CD8-positive, alpha-beta memory T cell (primary cell): ENCODE measurements around the gene GPR101. TPM values are rescaled to one million over a fixed set of nuclear protein-coding genes. Genes with fewer than 3 reads are reported as not detected.

Experiments
- CTCF ChIA-PET: fragments of 350-600 bp; sonication (Branson Sonifier 250); formaldehyde crosslinking; loops from one replicate; lab custom pipeline; 2021; ENCODE audit warnings: antibody characterized with exemption; lab: Charles Lee
- POLR2A ChIA-PET: fragments of 350-600 bp; sonication (Branson Sonifier 250); formaldehyde crosslinking; loops from one replicate; lab custom pipeline; 2021; ENCODE audit warnings: antibody characterized with exemption; lab: Charles Lee
- DNase-seq, 5 donors: peaks; one replicate each; pipeline versions ENCODE4 v3.0.0 to v3.0.0-alpha.2; 2020 to 2022; ENCODE audit warnings: mixed read lengths in 1 of 5
- H3K27ac ChIP-seq: one replicate; pipeline ENCODE4 v1.7.0; 2013; ENCODE audit warnings: low read depth, mild to moderate bottlenecking, low read length, moderate library complexity
- H3K27me3 ChIP-seq: 2 replicates; pipeline ENCODE4 v1.7.0; 2013; ENCODE audit warnings: low read length, mild to moderate bottlenecking; ENCODE audit not compliant: insufficient read depth, poor library complexity, severe bottlenecking
- H3K36me3 ChIP-seq: 2 replicates; pipeline ENCODE4 v1.7.0; 2013; ENCODE audit warnings: mild to moderate bottlenecking, low read length, moderate library complexity; ENCODE audit not compliant: insufficient read depth
- H3K4me1 ChIP-seq: 2 replicates; pipeline ENCODE4 v1.7.0; 2013; ENCODE audit warnings: mild to moderate bottlenecking, low read length, moderate library complexity; ENCODE audit not compliant: insufficient read depth
- H3K4me3 ChIP-seq: 2 replicates; pipeline ENCODE4 v1.7.0; 2013; ENCODE audit warnings: mild to moderate bottlenecking, low read length
- H3K9me3 ChIP-seq: 2 replicates; pipeline ENCODE4 v1.7.0; 2013; ENCODE audit warnings: mild to moderate bottlenecking, low read length
- H3K27ac Mint-ChIP-seq, 8 donors: one replicate each; pipeline ENCODE4 v1.8.0; 2020 to 2021; ENCODE audit warnings: mixed read lengths in 8 of 8, mild to moderate bottlenecking in 6 of 8, inconsistent platforms in 3 of 8, moderate library complexity in 3 of 8
- H3K27me3 Mint-ChIP-seq, 2 donors: one replicate each; pipeline ENCODE4 v1.8.0; 2020 to 2021; ENCODE audit warnings: mixed read lengths in 2 of 2, mild to moderate bottlenecking in 1 of 2, moderate library complexity in 1 of 2
- H3K36me3 Mint-ChIP-seq, 3 donors: one replicate each; pipeline ENCODE4 v1.8.0; 2020 to 2021; ENCODE audit warnings: mixed read lengths in 3 of 3, inconsistent platforms in 1 of 3, mild to moderate bottlenecking in 1 of 3
- H3K4me1 Mint-ChIP-seq, 3 donors: one replicate each; pipeline ENCODE4 v1.8.0; 2020 to 2021; ENCODE audit warnings: mixed read lengths in 3 of 3, inconsistent platforms in 1 of 3, mild to moderate bottlenecking in 1 of 3
- H3K4me3 Mint-ChIP-seq, 7 donors: one replicate each; pipeline ENCODE4 v1.8.0; 2020 to 2021; ENCODE audit warnings: mixed read lengths in 7 of 7, mild to moderate bottlenecking in 6 of 7, moderate library complexity in 4 of 7, inconsistent platforms in 2 of 7
- H3K9me3 Mint-ChIP-seq, 5 donors: one replicate each; pipeline ENCODE4 v1.8.0; 2020 to 2022; ENCODE audit warnings: mixed read lengths in 5 of 5, mild to moderate bottlenecking in 3 of 5, moderate library complexity in 2 of 5, inconsistent platforms in 1 of 5
- polyA plus RNA-seq: library from polyadenylated mRNA; unstranded; fragments of 300-500 nt; fragmentation: Illumina TruSeq; gene quantifications from one replicate; pipeline ENCODE4 v1.2.3, GENCODE V29; 2021
- total RNA-seq, 2 experiments: library from RNA; stranded (reverse); gene quantifications; one replicate each; pipeline ENCODE4 v1.2.3, GENCODE V29; 2021

Gene GPR101, protein sequence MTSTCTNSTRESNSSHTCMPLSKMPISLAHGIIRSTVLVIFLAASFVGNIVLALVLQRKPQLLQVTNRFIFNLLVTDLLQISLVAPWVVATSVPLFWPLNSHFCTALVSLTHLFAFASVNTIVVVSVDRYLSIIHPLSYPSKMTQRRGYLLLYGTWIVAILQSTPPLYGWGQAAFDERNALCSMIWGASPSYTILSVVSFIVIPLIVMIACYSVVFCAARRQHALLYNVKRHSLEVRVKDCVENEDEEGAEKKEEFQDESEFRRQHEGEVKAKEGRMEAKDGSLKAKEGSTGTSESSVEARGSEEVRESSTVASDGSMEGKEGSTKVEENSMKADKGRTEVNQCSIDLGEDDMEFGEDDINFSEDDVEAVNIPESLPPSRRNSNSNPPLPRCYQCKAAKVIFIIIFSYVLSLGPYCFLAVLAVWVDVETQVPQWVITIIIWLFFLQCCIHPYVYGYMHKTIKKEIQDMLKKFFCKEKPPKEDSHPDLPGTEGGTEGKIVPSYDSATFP
- total RNA-seq: not detected
- not detected for polyA plus RNA-seq

DNA sequence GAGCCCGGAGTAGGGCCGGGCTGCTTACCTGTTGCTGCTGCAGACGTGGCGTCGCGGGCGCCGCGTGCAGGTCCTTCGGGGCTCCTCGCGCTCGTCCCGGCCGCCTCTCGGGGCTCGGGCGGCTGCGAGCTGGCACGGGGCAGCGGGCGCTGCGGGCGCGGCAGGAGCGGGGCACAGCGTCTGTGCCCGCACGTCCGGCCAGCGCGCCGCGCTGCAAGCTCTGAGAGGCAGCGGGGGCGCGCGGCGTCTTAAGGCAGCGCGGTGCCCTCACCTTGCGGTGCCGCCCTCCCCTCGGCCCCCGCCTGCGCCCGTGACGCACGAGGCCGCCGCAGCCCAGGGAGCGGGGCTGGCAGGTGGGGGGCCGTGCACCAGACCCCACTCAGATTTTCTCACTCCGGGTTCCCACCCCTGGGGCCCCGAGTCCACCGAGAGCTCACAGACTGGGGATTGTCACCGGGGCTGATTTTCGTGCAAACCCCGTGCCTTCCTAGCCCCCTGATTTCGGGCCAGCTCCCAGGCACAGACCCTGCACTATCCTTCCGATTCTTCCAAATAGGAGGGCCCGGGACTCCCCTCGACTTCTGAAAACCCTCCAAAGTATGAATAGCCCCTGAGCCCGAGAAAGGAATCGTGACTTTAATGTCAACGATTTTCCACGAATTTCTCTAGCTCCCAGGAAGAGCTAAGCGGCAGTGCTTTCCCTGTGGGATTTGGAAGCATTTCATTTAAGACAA, at the start of gene GPR101:
Gene GPR101 (minus strand): TSS at position 222 of the 734 bp plus-strand sequence. CDS start 2,321 bp downstream, outside the sequence.
- peaks cover 28 to 44% of the 10 kb centered on the region in 2 donors for H3K27me3 Mint-ChIP-seq

GRCh38 chrX:137081239-137081638, 47.4 kb upstream of the GPR101 start:
- Histone ChIP-seq H3K4me1 (no peaks in the 10 kb centered on the region), H3K9me3 (no peaks in the 10 kb centered on the region), H3K36me3 (no peaks in the 10 kb centered on the region), H3K27ac (no peak overlapping the region), H3K27me3 (no peaks in the 10 kb centered on the region), H3K4me3 (no peak overlapping the region)
- CTCF ChIA-PET: no interaction called here
- H3K27me3 Mint-ChIP-seq: peaks cover 15 to 31% of the 10 kb centered on the region in 2 donors
- peaks cover 0 to 4% (median 0%) of the 10 kb centered on the region in 5 donors for H3K9me3 Mint-ChIP-seq
- POLR2A ChIA-PET: no interaction called here
- no peaks in the 10 kb centered on the region for H3K4me1 Mint-ChIP-seq
- DNase-seq: no peak
- H3K36me3 Mint-ChIP-seq: no peaks in the 10 kb centered on the region
- H3K27ac Mint-ChIP-seq: no peak overlapping the region
- no peak overlapping the region for H3K4me3 Mint-ChIP-seq

More for the DNA sequence above, at the start of gene GPR101:
- H3K27me3 ChIP-seq: peaks cover 19% of the 10 kb centered on the region
- Mint-ChIP-seq H3K9me3 (no peaks in the 10 kb centered on the region), H3K4me1 (peaks cover 10 to 16% (median 10%) of the 10 kb centered on the region in 3 donors), H3K27ac (peak within 1 kb of the TSS in 1 of 8 donors; percentile 29), H3K4me3 (peak within 1 kb of the TSS; percentile 17 to 57 (median 38)), H3K36me3 (no peaks in the 10 kb centered on the region)
- peak within 1 kb of the TSS; percentile 46 for H3K4me3 ChIP-seq
- H3K27ac ChIP-seq: no peak within 1 kb of the TSS
- H3K4me1 ChIP-seq: peaks cover 13% of the 10 kb centered on the region
- no peaks in the 10 kb centered on the region for H3K36me3 ChIP-seq
- no peak for DNase-seq
- CTCF ChIA-PET: interaction anchor here (0.9 kb wide), 1 partner anchor 19 kb away, joined by 3 read pairs; no protein-coding TSS in a partner anchor
- POLR2A ChIA-PET: interaction anchor here (0.5 kb wide), 1 partner anchor 156 kb away, joined by 3 read pairs; no protein-coding TSS in a partner anchor
- H3K9me3 ChIP-seq: no peaks in the 10 kb centered on the region

DNA sequence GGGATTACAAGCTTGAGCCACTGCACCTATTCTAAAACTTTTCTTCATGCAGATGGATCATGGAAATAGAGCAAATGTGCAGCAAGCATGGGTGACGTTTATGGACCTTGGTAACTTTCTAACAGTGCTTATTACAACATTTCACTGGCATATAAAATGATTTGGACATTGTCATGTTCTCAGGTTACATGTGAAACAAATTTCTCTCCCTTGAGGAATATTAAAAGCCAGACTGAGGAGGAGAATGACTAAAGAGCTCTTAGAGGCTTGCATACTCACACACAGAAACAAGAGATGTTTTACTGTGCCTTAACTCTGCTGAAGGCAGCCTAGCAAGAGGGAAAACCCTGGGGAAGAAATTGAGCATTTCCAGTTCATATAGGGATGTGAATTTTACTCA, 38.6 kb upstream of the GPR101 start:
- CTCF ChIA-PET: no interaction called here
- H3K36me3 Mint-ChIP-seq: no peaks in the 10 kb centered on the region
- peaks cover 0 to 4% of the 10 kb centered on the region in 2 donors for H3K27me3 Mint-ChIP-seq
- Histone ChIP-seq H3K36me3 (no peaks in the 10 kb centered on the region), H3K27me3 (no peaks in the 10 kb centered on the region), H3K4me1 (no peaks in the 10 kb centered on the region), H3K27ac (no peak overlapping the region), H3K4me3 (no peak overlapping the region), H3K9me3 (no peaks in the 10 kb centered on the region)
- DNase-seq: no peak
- no peaks in the 10 kb centered on the region for H3K4me1 Mint-ChIP-seq
- H3K27ac Mint-ChIP-seq: peak overlapping the region in 1 of 8 donors; percentile 17
- H3K4me3 Mint-ChIP-seq: no peak overlapping the region
- H3K9me3 Mint-ChIP-seq: no peaks in the 10 kb centered on the region
- POLR2A ChIA-PET: no interaction called here

- no peak overlapping the region for H3K27ac Mint-ChIP-seq
- ChIA-PET POLR2A (no interaction called here), CTCF (no interaction called here)
- Histone ChIP-seq H3K27me3 (no peaks in the 10 kb centered on the region), H3K36me3 (no peaks in the 10 kb centered on the region), H3K4me1 (no peaks in the 10 kb centered on the region), H3K27ac (no peak overlapping the region), H3K9me3 (no peaks in the 10 kb centered on the region), H3K4me3 (no peak overlapping the region)
- no peaks in the 10 kb centered on the region for H3K4me1 Mint-ChIP-seq
- no peaks in the 10 kb centered on the region for H3K9me3 Mint-ChIP-seq
- no peaks in the 10 kb centered on the region for H3K36me3 Mint-ChIP-seq
- DNase-seq: no peak
- peaks cover 0 to 4% of the 10 kb centered on the region in 2 donors for H3K27me3 Mint-ChIP-seq
- no peak overlapping the region for H3K4me3 Mint-ChIP-seq
Measured at GRCh38 chrX:137071596-137071995, 37.8 kb upstream of the GPR101 start.

- no peak overlapping the region for H3K27ac ChIP-seq
- no peak overlapping the region for H3K4me3 ChIP-seq
- no peak for DNase-seq
- POLR2A ChIA-PET: no interaction called here
- Mint-ChIP-seq H3K36me3 (no peaks in the 10 kb centered on the region), H3K4me1 (no peaks in the 10 kb centered on the region), H3K27ac (no peak overlapping the region), H3K27me3 (peaks cover 0 to 4% of the 10 kb centered on the region in 2 donors), H3K9me3 (no peaks in the 10 kb centered on the region), H3K4me3 (no peak overlapping the region)
- no peaks in the 10 kb centered on the region for H3K27me3 ChIP-seq
- no peaks in the 10 kb centered on the region for H3K4me1 ChIP-seq
- no peaks in the 10 kb centered on the region for H3K36me3 ChIP-seq
- no peaks in the 10 kb centered on the region for H3K9me3 ChIP-seq
- CTCF ChIA-PET: no interaction called here
Measured at GRCh38 chrX:137067147-137067546, 33.4 kb upstream of the GPR101 start.

DNA sequence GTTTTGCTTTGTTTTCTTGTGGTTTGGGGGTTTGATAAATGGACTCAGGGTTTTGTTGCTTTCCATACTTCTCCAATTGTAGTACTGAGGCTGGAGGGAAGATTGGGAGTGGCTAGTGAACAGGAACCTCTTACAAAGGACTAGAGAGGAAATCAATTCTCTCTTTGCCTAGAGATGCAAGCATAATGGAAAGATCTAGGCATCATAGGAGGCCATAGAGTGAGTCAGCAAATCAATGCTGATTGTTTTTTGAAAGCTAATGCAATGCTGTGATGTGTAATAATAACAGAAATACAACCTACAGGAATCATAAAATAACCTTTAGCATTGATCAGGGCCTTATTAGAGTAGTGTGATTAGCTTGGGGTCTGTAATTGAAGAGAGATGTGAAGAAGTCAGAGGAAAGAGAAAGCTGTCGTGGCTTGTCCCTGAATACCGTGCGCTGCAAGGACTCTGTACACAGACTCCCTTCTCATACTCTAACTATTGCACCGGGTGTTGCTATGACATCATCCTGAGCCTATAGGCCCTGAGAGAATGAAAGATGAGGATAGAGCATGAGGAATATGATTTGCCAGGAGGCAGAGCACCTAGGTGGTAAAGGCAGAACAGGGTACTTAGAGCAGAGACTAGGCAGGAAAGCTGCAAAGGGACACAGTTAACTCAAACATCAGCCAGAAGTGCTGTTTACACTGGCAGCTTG, 29.3 kb upstream of the GPR101 start:
- DNase-seq: no peak
- Histone ChIP-seq H3K4me3 (no peak overlapping the region), H3K27ac (no peak overlapping the region), H3K4me1 (no peaks in the 10 kb centered on the region), H3K9me3 (no peaks in the 10 kb centered on the region), H3K36me3 (no peaks in the 10 kb centered on the region), H3K27me3 (no peaks in the 10 kb centered on the region)
- ChIA-PET CTCF (interaction anchor here (0.6 kb wide), 1 partner anchor 10 kb away, joined by 3 read pairs; no protein-coding TSS in a partner anchor), POLR2A (no interaction called here)
- H3K4me3 Mint-ChIP-seq: no peak overlapping the region
- H3K4me1 Mint-ChIP-seq: no peaks in the 10 kb centered on the region
- H3K9me3 Mint-ChIP-seq: no peaks in the 10 kb centered on the region
- H3K36me3 Mint-ChIP-seq: no peaks in the 10 kb centered on the region
- H3K27ac Mint-ChIP-seq: peak overlapping the region in 1 of 8 donors; percentile 5
- H3K27me3 Mint-ChIP-seq: peaks cover 4 to 7% of the 10 kb centered on the region in 2 donors

GRCh38 chrX:137058339-137059127, 24.7 kb upstream of the GPR101 start:
- Histone ChIP-seq H3K4me3 (no peak overlapping the region), H3K27ac (no peak overlapping the region), H3K4me1 (no peaks in the 10 kb centered on the region), H3K9me3 (no peaks in the 10 kb centered on the region), H3K27me3 (peaks cover 8% of the 10 kb centered on the region), H3K36me3 (no peaks in the 10 kb centered on the region)
- DNase-seq: no peak
- Mint-ChIP-seq H3K27ac (peak overlapping the region in 1 of 8 donors; percentile 25), H3K4me3 (no peak overlapping the region), H3K9me3 (no peaks in the 10 kb centered on the region), H3K4me1 (no peaks in the 10 kb centered on the region), H3K36me3 (no peaks in the 10 kb centered on the region), H3K27me3 (peaks cover 16 to 25% of the 10 kb centered on the region in 2 donors)
- CTCF ChIA-PET: no interaction called here
- POLR2A ChIA-PET: no interaction called here
